Thyroid gland (tissue), 4 donors: ENCODE measurements around the gene ALOXE3.

Experiments
- POLR2A ChIP-seq, 2 donors: fragments of 450-650 bp; IDR thresholded peaks; one replicate each; pipeline ENCODE4 v1.6.1; 2017; ENCODE audit warnings: antibody characterized with exemption in 2 of 2, mild to moderate bottlenecking in 2 of 2, moderate library complexity in 1 of 2
- TF ChIP-seq, protein P1 (sequence below), 6 experiments: fragments of 200-600 bp in 3 of 6; fragments of 450-650 bp in 3 of 6; sonication (generic) in 3 of 6; IDR thresholded peaks; one replicate each; pipeline ENCODE4 v1.5.1; 2016 to 2019; ENCODE audit warnings: antibody characterized with exemption in 6 of 6, mild to moderate bottlenecking in 2 of 6, inconsistent platforms in 1 of 6, moderate library complexity in 1 of 6

DNA sequence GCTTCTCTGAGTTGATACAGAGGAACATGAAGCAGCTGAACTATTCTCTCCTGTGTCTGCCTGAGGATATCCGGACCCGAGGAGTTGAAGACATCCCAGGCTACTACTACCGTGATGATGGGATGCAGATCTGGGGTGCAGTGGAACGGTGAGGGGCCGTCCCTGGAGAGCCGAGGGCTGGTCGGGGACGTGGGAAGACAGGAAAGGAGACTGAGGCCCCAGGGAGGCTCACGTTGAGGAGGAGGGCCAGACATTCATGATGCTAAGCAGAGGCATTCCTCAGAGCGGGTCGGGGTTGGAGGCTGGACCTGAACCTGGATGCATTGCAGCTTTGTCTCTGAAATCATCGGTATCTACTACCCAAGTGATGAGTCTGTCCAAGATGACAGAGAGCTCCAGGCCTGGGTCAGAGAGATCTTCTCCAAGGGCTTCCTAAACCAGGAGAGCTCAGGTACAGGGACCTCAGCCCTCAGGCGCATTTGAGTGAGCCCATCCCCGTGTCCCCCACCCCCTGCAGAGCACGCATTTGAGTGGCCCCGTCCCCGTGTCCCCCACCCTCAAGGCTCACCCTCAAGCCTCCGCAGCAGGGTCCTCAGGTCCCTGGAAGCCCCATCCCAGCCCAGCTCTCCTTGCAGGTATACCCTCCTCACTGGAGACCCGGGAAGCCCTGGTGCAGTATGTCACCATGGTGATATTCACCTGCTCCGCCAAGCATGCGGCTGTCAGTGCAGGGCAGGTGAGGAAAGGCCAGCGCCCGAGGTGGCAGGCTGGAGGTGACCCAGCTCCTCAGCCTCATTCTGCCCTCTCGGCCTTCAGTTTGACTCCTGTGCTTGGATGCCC, 71.2 kb downstream of the ALOXE3 start:
- TF ChIP-seq, protein P1, sequence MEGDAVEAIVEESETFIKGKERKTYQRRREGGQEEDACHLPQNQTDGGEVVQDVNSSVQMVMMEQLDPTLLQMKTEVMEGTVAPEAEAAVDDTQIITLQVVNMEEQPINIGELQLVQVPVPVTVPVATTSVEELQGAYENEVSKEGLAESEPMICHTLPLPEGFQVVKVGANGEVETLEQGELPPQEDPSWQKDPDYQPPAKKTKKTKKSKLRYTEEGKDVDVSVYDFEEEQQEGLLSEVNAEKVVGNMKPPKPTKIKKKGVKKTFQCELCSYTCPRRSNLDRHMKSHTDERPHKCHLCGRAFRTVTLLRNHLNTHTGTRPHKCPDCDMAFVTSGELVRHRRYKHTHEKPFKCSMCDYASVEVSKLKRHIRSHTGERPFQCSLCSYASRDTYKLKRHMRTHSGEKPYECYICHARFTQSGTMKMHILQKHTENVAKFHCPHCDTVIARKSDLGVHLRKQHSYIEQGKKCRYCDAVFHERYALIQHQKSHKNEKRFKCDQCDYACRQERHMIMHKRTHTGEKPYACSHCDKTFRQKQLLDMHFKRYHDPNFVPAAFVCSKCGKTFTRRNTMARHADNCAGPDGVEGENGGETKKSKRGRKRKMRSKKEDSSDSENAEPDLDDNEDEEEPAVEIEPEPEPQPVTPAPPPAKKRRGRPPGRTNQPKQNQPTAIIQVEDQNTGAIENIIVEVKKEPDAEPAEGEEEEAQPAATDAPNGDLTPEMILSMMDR (IDR thresholded peaks at IDR 0.05) = no peak
- no peak for TF ChIP-seq POLR2A (IDR thresholded peaks at IDR 0.05)
